ENCODE results near the gene ARHGEF38.

ARHGEF38 gene

GRCh38 chr4:105586638-105587328 lies 34.4 kb downstream of the ARHGEF38 start:
- DNase-seq (ENCODE audit: low spot score), result no peak
- no peak for TF ChIP-seq CTCF (IDR thresholded peaks at IDR 0.05; ENCODE audit: extremely low read depth, missing control alignments)

DNA sequence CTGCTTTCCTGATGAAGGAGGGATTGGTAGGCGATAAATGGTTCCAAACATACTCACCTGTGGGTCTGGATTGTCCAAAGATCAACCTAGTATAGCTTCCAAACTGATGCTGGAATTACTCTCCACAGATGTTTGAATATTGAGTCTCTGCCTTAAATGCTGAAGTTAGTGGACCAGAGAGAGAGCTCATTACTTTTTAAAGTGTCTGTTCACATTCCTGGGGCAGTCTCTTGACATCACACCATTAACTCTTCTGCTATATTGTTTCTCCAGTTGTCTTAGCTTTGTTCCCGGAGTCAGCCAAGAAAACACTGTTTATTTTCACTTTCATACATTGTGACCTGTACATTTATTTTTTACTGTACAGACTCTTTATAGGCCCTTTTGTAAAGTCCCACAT lies 35.4 kb downstream of the ARHGEF38 start:
- DNase-seq (ENCODE audit: low spot score), result no peak
- no peak for TF ChIP-seq CTCF (IDR thresholded peaks at IDR 0.05; ENCODE audit: extremely low read depth, missing control alignments)

- TF ChIP-seq CTCF (IDR thresholded peaks at IDR 0.05; ENCODE audit: extremely low read depth, missing control alignments), result no peak
- DNase-seq (ENCODE audit: low spot score), result no peak
These were observed 35.8 kb downstream of the ARHGEF38 start for GRCh38 chr4:105588252-105588651.

GRCh38 chr4:105591573-105591972 lies 39.2 kb downstream of the ARHGEF38 start:
- DNase-seq (ENCODE audit: low spot score), result no peak
- no peak for TF ChIP-seq CTCF (IDR thresholded peaks at IDR 0.05; ENCODE audit: extremely low read depth, missing control alignments)

DNA sequence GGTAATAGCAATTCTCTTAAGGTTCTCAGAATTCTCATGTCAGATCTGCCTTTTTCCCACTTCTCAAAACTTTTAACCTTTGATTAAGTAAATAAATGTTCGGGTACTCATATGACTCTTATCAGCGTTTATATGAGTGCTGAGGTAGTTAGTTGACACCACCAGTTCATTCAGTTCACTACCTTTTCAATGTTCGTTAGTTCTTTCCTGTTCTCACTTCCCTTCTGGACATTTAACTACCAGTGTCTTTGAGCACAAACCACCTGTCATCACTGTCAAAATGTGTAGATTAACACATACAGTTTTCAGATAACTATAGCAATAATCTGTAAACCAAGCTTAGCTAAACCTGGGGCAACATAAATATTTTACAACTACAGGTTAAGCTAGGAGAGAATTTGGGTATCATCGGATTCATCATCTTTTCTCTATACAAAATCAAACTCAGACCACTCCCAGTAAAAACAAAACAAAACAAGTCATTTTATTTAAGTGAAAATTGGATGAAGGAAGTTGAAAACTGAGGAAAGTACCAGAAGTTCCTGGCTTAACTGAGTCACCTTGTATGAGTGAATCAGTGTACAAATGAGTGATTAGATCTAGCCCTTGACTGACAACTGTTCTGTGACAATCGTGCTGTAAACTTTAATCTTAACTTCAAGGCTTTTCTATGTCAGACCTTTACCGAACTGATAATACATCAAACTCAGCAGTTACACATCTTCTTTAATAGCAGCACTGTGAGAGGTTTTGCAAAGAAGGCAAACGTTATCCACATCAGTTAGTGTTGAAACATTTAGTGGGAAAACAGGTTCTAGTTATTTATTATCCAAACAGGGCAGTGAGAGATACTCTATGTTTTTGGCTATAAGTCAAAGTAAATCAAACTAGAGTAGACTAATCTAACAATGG lies 41.9 kb downstream of the ARHGEF38 start:
- peak; percentile 14 for DNase-seq (ENCODE audit: low spot score)
- no peak for TF ChIP-seq CTCF (IDR thresholded peaks at IDR 0.05; ENCODE audit: extremely low read depth, missing control alignments)

DNA sequence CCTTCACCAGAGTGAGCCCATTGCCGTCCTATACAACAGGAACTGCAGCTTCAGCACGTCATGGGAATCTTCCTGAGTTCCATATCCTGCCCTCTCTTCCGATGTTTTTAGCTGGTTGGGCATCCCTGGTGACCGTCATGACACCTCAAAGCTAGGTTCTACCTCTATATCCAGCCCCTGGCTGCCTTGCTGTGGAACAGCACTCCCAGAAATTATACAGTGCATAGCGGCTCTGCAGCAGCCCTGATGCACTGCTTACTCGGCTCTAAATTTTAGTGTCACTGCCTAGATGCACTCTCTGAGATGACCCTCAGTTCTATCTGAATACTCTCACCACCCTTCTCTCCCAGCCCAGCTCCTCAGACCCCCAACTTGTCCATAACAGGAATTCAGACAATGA lies 44.3 kb downstream of the ARHGEF38 start:
- no peak for TF ChIP-seq CTCF (IDR thresholded peaks at IDR 0.05; ENCODE audit: extremely low read depth, missing control alignments)
- no peak for DNase-seq (ENCODE audit: low spot score)

- TF ChIP-seq CTCF (IDR thresholded peaks at IDR 0.05; ENCODE audit: extremely low read depth, missing control alignments), result no peak
- no peak for DNase-seq (ENCODE audit: low spot score)
These were observed 45.6 kb downstream of the ARHGEF38 start for GRCh38 chr4:105598052-105598451.
